Testis (tissue), 2 donors: ENCODE data around the gene INTU.

Source experiments
- POLR2A ChIP-seq: fragments of 450-650 bp; IDR thresholded peaks from one replicate; pipeline ENCODE4 v1.6.1; 2017; ENCODE audit warnings: antibody characterized with exemption, mild to moderate bottlenecking, moderate library complexity
- TF ChIP-seq, protein P1 (sequence below), 3 experiments: fragments of 450-650 bp in 2 of 3; fragments of 200-600 bp in 1 of 3; sonication (generic) in 1 of 3; IDR thresholded peaks; one replicate each; pipeline ENCODE4 v1.5.1; 2016 to 2019; ENCODE audit warnings: antibody characterized with exemption in 3 of 3, mild to moderate bottlenecking in 2 of 3, moderate library complexity in 1 of 3

DNA sequence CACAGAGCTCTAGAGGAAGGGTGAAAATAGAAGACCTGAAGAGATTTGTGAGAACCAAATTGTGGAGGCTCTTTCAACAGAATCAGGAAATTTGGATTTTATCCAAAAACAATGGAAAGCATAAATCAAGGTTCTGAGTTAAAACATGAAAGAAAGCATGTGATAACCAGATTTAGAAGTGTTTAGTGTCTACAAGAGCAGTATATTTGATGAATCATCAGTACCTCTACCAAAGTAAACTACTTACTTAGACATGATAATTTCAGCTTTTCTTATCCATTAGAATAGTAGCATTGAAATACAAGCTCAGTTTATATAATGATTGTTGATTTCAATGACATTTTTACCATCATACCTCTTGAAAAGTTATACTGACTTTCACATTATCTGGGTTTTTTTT is 25.9 kb upstream of the INTU start:
- TF ChIP-seq, protein P1, sequence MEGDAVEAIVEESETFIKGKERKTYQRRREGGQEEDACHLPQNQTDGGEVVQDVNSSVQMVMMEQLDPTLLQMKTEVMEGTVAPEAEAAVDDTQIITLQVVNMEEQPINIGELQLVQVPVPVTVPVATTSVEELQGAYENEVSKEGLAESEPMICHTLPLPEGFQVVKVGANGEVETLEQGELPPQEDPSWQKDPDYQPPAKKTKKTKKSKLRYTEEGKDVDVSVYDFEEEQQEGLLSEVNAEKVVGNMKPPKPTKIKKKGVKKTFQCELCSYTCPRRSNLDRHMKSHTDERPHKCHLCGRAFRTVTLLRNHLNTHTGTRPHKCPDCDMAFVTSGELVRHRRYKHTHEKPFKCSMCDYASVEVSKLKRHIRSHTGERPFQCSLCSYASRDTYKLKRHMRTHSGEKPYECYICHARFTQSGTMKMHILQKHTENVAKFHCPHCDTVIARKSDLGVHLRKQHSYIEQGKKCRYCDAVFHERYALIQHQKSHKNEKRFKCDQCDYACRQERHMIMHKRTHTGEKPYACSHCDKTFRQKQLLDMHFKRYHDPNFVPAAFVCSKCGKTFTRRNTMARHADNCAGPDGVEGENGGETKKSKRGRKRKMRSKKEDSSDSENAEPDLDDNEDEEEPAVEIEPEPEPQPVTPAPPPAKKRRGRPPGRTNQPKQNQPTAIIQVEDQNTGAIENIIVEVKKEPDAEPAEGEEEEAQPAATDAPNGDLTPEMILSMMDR (IDR thresholded peaks at IDR 0.05), result no peak
- TF ChIP-seq POLR2A, result no peak
